ENCODE measurements around the gene HAVCR2. TPM values are rescaled to one million over a fixed set of nuclear protein-coding genes. Genes with fewer than 3 reads are reported as not detected.

HAVCR2 gene
- total RNA-seq, result 48.6 and 50.5 TPM in 2 replicates

DNA sequence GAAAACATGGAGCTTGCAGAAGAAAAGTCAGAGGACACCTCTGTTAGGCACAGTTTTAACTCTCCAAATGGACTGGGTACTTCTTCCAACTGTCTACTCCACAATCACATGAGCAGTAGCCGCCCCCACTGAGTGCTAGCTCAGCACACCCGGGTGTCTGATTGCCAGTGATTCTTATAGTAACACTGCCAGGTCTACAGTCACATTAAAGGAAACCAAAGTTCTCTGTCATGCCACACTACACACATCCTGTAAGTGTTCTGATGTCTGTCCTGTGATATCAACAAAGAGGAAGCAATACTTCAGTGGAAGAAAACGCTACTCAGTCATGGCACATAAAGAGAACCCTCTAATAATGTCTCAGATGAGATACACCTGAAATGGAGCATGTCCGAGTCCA lies at the start of gene HAVCR2:
TSS of gene HAVCR2 (minus strand) at position 69 of the 400 bp plus-strand sequence. CDS start at position 8, 61 bp downstream.
- intact Hi-C loops (cut with micrococcal nuclease), result loop anchor here (1.0 to 2.0 kb wide), 7 partner anchors 9 to 188 kb away; partner anchors contain the start of gene MED7
- peaks cover 48% of the 10 kb centered on the region for H3K36me3 Mint-ChIP-seq (ENCODE audit: low read depth)
- peak within 1 kb of the TSS; percentile 88 for H3K4me3 Mint-ChIP-seq (ENCODE audit: low read depth)

GRCh38 chr5:157157293-157157891 lies 48.5 kb upstream of the HAVCR2 start:
- intact Hi-C loops (cut with micrococcal nuclease), result no loop called here
- DNase-seq (ENCODE audit: low spot score), result no peak
- peaks cover 69% of the 10 kb centered on the region for H3K4me1 Mint-ChIP-seq (ENCODE audit: low read depth)
- H3K9me3 Mint-ChIP-seq, result no peaks in the 10 kb centered on the region
- no peak overlapping the region for H3K4me3 Mint-ChIP-seq (ENCODE audit: low read depth)
- no peaks in the 10 kb centered on the region for H3K27me3 Mint-ChIP-seq (ENCODE audit: low read depth)
- peaks cover 4% of the 10 kb centered on the region for H3K36me3 Mint-ChIP-seq (ENCODE audit: low read depth)
- no peak overlapping the region for H3K27ac Mint-ChIP-seq

More for the DNA sequence above, at the start of gene HAVCR2:
- Mint-ChIP-seq H3K27me3 (ENCODE audit: low read depth) (no peaks in the 10 kb centered on the region), H3K27ac (peak within 1 kb of the TSS; percentile 99), H3K9me3 (no peaks in the 10 kb centered on the region), H3K4me1 (ENCODE audit: low read depth) (peaks cover 57% of the 10 kb centered on the region)
- DNase-seq (ENCODE audit: low spot score), result peak; percentile 63

- intact Hi-C loops (cut with micrococcal nuclease), result no loop called here
- Mint-ChIP-seq H3K27ac (peak overlapping the region; percentile 84), H3K9me3 (no peaks in the 10 kb centered on the region), H3K27me3 (ENCODE audit: low read depth) (no peaks in the 10 kb centered on the region), H3K36me3 (ENCODE audit: low read depth) (peaks cover 4% of the 10 kb centered on the region), H3K4me1 (ENCODE audit: low read depth) (peaks cover 66% of the 10 kb centered on the region), H3K4me3 (ENCODE audit: low read depth) (peak overlapping the region; percentile 78)
- DNase-seq (ENCODE audit: low spot score), result no peak
Observed at GRCh38 chr5:157155297-157155696, 46.5 kb upstream of the HAVCR2 start.

DNA sequence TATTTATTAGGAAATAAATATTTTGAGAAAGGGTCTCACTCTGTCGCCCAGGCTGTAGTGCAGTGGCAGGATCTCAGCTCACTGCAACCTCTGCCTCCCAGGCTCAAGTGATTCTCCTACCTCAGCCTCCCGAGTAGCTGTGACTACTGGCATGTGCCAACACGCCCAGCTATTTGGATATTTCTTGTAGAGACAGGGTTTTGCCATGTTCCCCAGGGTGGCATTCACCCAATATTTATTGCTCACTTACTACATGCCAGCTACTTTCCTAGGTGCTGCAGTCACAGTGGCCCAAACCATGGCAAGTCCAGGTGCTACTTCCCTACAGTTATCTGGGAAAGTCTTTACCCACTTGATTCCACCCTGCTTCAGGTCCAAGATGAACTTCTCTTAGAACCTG lies 42.2 kb upstream of the HAVCR2 start:
- Mint-ChIP-seq H3K36me3 (ENCODE audit: low read depth) (no peaks in the 10 kb centered on the region), H3K4me3 (ENCODE audit: low read depth) (no peak overlapping the region), H3K27ac (peak overlapping the region; percentile 21), H3K27me3 (ENCODE audit: low read depth) (no peaks in the 10 kb centered on the region), H3K4me1 (ENCODE audit: low read depth) (peaks cover 52% of the 10 kb centered on the region), H3K9me3 (no peaks in the 10 kb centered on the region)
- DNase-seq (ENCODE audit: low spot score), result no peak
- intact Hi-C loops (cut with micrococcal nuclease), result no loop called here

DNA sequence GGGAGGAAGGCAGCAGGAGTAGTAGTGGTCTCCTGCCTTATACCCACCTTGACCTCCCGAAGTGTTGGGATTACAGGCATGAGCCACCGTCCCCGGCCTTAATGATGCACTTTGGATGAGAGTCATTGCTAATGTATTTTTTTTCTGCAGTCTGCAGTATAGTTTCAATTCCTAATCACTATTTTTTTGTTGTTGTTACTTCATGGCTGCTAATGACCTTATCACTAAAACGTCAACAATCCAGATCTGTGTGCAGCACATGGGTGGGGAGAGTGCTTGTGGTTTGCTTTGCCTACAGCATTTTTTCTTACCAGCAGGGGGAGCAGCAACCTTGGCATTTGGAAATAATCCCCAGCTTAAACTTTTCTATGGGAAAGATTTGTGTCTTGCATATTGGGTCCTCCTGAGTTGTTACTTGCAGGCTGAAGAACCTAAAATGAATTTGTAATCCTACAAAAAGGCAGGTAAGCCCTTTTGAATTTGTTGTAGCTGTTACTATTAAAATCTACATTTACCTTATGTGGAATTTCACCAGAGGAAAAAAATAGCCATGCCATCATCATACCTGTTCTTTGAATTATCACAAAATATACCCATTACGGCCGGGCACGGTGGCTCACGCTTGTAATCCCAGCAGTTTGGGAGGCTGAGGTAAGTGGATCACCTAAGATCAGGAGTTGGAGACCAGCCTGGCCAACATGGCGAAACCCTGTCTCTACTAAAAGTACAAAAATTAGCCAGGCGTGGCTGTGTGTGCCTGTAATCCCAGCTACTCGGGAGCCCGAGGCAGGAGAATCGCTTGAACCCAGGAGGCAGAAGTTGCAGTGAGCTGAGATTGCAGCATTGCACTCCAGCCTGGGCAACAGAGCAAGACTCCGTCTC lies 40.1 kb upstream of the HAVCR2 start:
- peaks cover 39% of the 10 kb centered on the region for H3K4me1 Mint-ChIP-seq (ENCODE audit: low read depth)
- H3K27ac Mint-ChIP-seq, result peak overlapping the region; percentile 70
- no peaks in the 10 kb centered on the region for H3K27me3 Mint-ChIP-seq (ENCODE audit: low read depth)
- no peaks in the 10 kb centered on the region for H3K9me3 Mint-ChIP-seq
- intact Hi-C loops (cut with micrococcal nuclease), result loop anchor here (1.0 to 10.0 kb wide), 7 partner anchors 33 to 596 kb away; partner anchors contain the start of genes LSM11 and NIPAL4
- no peak overlapping the region for H3K4me3 Mint-ChIP-seq (ENCODE audit: low read depth)
- DNase-seq (ENCODE audit: low spot score), result peak; percentile 77
- H3K36me3 Mint-ChIP-seq (ENCODE audit: low read depth), result no peaks in the 10 kb centered on the region

DNA sequence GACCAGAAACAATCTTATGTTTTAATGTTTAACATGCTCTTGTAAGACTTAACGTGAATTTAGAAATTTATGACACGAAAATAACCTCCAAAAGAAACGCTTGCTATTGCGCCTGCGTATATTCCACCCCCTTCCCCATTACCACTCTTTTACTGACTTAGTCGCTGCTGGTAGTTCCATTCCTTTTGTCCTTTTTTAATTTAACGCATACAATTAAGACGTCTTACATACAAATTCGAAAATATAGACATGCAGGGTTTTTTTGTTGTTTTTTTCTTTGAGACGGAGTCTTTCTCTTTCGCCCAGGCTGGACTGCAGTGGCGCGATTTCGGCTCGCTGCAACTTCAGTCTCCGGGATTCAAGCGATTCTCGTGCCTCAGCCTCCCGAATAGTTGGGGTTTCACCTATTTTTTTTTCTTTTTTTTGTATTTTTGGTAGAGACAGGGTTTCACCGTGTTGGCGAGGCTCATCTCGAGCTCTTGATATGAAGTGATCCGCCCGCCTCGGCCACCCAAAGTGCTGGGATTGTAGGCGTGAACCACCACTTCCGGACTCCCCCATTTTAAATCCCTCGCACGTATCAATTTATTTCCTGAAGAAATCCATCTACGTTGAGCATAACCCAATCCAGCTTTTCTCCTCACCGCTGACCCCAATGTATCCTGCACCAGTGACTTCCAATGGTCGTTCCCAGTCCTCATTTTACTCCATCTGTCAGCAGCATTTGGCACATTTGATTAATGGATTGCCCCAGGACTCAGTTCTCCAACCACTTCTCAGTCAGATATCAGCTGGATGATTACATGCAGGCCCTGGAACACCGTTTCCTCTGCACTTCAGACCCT lies 34.5 kb upstream of the HAVCR2 start:
- no peaks in the 10 kb centered on the region for H3K27me3 Mint-ChIP-seq (ENCODE audit: low read depth)
- intact Hi-C loops (cut with micrococcal nuclease), result loop anchor here (2.0 to 10.0 kb wide), 5 partner anchors 43 to 601 kb away; partner anchors contain the start of genes LSM11 and NIPAL4
- H3K36me3 Mint-ChIP-seq (ENCODE audit: low read depth), result peaks cover 36% of the 10 kb centered on the region
- peak overlapping the region; percentile 97 for H3K4me3 Mint-ChIP-seq (ENCODE audit: low read depth)
- no peaks in the 10 kb centered on the region for H3K9me3 Mint-ChIP-seq
- peak; percentile 43 for DNase-seq (ENCODE audit: low spot score)
- H3K4me1 Mint-ChIP-seq (ENCODE audit: low read depth), result peaks cover 36% of the 10 kb centered on the region
- H3K27ac Mint-ChIP-seq, result peak overlapping the region; percentile 97

GRCh38 chr5:157142317-157143126 lies 33.7 kb upstream of the HAVCR2 start, which contains the start of gene MED7:
TSS of gene MED7 (minus strand) at chr5:157142865. CDS start at chr5:157139431, 3,434 bp downstream.
- Mint-ChIP-seq H3K9me3 (no peaks in the 10 kb centered on the region), H3K4me3 (ENCODE audit: low read depth) (peak within 1 kb of the TSS; percentile 97), H3K27me3 (ENCODE audit: low read depth) (no peaks in the 10 kb centered on the region), H3K27ac (peak within 1 kb of the TSS; percentile 97), H3K4me1 (ENCODE audit: low read depth) (peaks cover 31% of the 10 kb centered on the region), H3K36me3 (ENCODE audit: low read depth) (peaks cover 44% of the 10 kb centered on the region)
- peak; percentile 95 for DNase-seq (ENCODE audit: low spot score)
- intact Hi-C loops (cut with micrococcal nuclease), result loop anchor here (1.0 to 10.0 kb wide), 7 partner anchors 33 to 602 kb away; partner anchors contain the start of genes HAVCR2, LSM11 and NIPAL4

GRCh38 chr5:157137691-157138090 lies 28.8 kb upstream of the HAVCR2 start:
- Mint-ChIP-seq H3K27ac (no peak overlapping the region), H3K9me3 (no peaks in the 10 kb centered on the region), H3K36me3 (ENCODE audit: low read depth) (peaks cover 68% of the 10 kb centered on the region), H3K4me1 (ENCODE audit: low read depth) (peaks cover 37% of the 10 kb centered on the region), H3K27me3 (ENCODE audit: low read depth) (no peaks in the 10 kb centered on the region), H3K4me3 (ENCODE audit: low read depth) (no peak overlapping the region)
- no peak for DNase-seq (ENCODE audit: low spot score)
- intact Hi-C loops (cut with micrococcal nuclease), result loop anchor here (10.0 kb wide), 3 partner anchors 303 to 973 kb away; no protein-coding TSS in a partner anchor

DNA sequence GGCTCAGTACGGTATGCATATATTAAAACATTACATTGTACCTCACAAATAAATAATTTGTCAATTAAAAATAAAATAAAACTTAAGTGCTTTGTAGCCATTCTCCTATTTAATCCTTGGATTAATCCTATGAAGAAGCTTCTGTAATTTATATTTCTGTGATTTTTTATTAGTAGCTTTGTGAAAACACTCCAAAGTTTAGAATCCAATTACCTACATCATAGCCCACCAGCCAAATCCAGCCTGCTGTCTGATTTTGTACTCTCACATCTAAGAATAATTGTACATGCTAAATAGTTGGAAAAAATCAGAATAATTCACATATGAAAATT lies 23.4 kb upstream of the HAVCR2 start:
- Mint-ChIP-seq H3K4me1 (ENCODE audit: low read depth) (peaks cover 36% of the 10 kb centered on the region), H3K27me3 (ENCODE audit: low read depth) (no peaks in the 10 kb centered on the region), H3K27ac (no peak overlapping the region), H3K36me3 (ENCODE audit: low read depth) (peaks cover 22% of the 10 kb centered on the region), H3K4me3 (ENCODE audit: low read depth) (no peak overlapping the region), H3K9me3 (peaks cover 2% of the 10 kb centered on the region)
- no peak for DNase-seq (ENCODE audit: low spot score)
- intact Hi-C loops (cut with micrococcal nuclease), result loop anchor here (2.0 to 10.0 kb wide), 8 partner anchors 197 to 1995 kb away; no protein-coding TSS in a partner anchor

DNA sequence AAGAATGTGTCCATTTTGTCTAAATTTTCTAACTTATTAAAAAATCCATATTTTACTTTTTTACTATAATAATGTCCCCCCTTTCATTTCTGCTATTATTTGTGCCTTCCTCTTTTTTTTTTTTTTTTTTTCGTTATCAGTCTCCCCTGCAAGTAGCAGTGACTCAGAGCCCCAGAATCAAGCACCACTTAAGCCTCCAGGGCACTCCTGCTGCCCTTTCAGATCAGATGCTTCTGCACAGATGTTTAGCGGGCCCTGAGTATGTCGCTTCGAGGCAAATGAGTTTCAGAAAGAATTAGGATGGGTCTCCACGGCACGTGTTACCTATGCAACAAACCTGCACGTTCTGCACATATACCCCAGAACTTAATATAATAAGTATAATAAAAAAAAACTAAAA lies 22.1 kb upstream of the HAVCR2 start:
- Mint-ChIP-seq H3K4me3 (ENCODE audit: low read depth) (no peak overlapping the region), H3K36me3 (ENCODE audit: low read depth) (peaks cover 14% of the 10 kb centered on the region), H3K4me1 (ENCODE audit: low read depth) (peaks cover 32% of the 10 kb centered on the region), H3K27me3 (ENCODE audit: low read depth) (no peaks in the 10 kb centered on the region), H3K9me3 (peaks cover 4% of the 10 kb centered on the region), H3K27ac (no peak overlapping the region)
- no peak for DNase-seq (ENCODE audit: low spot score)
- intact Hi-C loops (cut with micrococcal nuclease), result loop anchor here (5.0 to 10.0 kb wide), 7 partner anchors 296 to 1994 kb away; no protein-coding TSS in a partner anchor

DNA sequence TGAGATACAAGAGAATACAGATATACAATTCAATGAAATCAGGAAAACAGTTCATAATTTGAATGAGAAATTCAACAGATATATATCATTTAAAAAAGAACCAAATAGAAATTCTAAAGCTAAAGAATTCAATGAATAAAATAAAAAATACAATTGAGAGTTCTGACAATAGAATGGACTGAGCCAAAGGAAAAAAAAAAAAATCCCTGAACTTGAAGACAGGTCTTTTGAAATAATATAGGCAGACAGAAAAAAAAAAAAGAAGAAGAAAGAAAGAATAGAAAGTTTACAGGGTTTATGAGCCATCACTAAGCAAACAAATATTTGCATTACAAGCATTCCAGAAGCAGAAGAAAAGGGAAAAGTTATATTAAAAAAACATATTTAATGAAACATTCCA lies 12.9 kb upstream of the HAVCR2 start:
- no peak for DNase-seq (ENCODE audit: low spot score)
- peaks cover 33% of the 10 kb centered on the region for H3K36me3 Mint-ChIP-seq (ENCODE audit: low read depth)
- intact Hi-C loops (cut with micrococcal nuclease), result no loop called here
- no peak overlapping the region for H3K4me3 Mint-ChIP-seq (ENCODE audit: low read depth)
- peaks cover 4% of the 10 kb centered on the region for H3K4me1 Mint-ChIP-seq (ENCODE audit: low read depth)
- peaks cover 34% of the 10 kb centered on the region for H3K9me3 Mint-ChIP-seq
- H3K27ac Mint-ChIP-seq, result no peak overlapping the region
- no peaks in the 10 kb centered on the region for H3K27me3 Mint-ChIP-seq (ENCODE audit: low read depth)
